Vagina (tissue), 2 donors: ENCODE data around the gene SH2D7. TPM values are rescaled to one million over a fixed set of nuclear protein-coding genes. Genes with fewer than 3 reads are reported as not detected.

Experiments used
- DNase-seq, 2 donors: peaks; one replicate each; pipeline ENCODE4 v3.0.0-alpha.2; 2017; ENCODE audit errors: extremely low spot score in 2 of 2
- H3K27ac ChIP-seq: fragments of 200-600 bp; sonication (generic); one replicate; pipeline ENCODE4 v1.5.1; 2019
- H3K27me3 ChIP-seq: fragments of 200-600 bp; sonication (generic); one replicate; pipeline ENCODE4 v1.5.1; 2019
- H3K36me3 ChIP-seq, 2 donors: fragments of 200-600 bp; sonication (generic); one replicate each; pipeline ENCODE4 v1.5.1; 2017 to 2019
- H3K4me1 ChIP-seq: fragments of 200-600 bp; sonication (generic); one replicate; pipeline ENCODE4 v1.5.1; 2019
- H3K4me3 ChIP-seq, 2 donors: fragments of 200-600 bp; sonication (generic); 1 replicate in 1 of 2; 2 replicates in 1 of 2; pipeline ENCODE4 v1.5.1; 2016 to 2019
- H3K9me3 ChIP-seq: fragments of 200-600 bp; sonication (generic); one replicate; pipeline ENCODE4 v1.5.1; 2019
- CTCF ChIP-seq, 3 experiments: fragments of 450-650 bp in 2 of 3; fragments of 200-600 bp in 1 of 3; sonication (generic) in 1 of 3; IDR thresholded peaks; one replicate each; pipeline ENCODE4 v1.5.1; 2017 to 2019; ENCODE audit warnings: antibody characterized with exemption in 3 of 3, mild to moderate bottlenecking in 2 of 3, moderate library complexity in 2 of 3
- POLR2A ChIP-seq, 2 donors: fragments of 450-650 bp; IDR thresholded peaks; one replicate each; pipeline ENCODE4 v1.6.1; 2017; ENCODE audit warnings: antibody characterized with exemption in 2 of 2, mild to moderate bottlenecking in 2 of 2, moderate library complexity in 2 of 2
- POLR2AphosphoS5 ChIP-seq, 2 donors: sonication (generic); formaldehyde crosslinking; IDR thresholded peaks; one replicate each; pipeline ENCODE4 v1.9.0; 2017; ENCODE audit warnings: antibody characterized with exemption in 2 of 2, mild to moderate bottlenecking in 2 of 2, low read depth in 1 of 2; ENCODE audit not compliant: insufficient read depth in 1 of 2
- intact Hi-C: fragments of 100-400 bp; cut with DNase I; formaldehyde crosslinking; loops from one replicate; pipeline ENCODE4 v1.15.1; 2023
- total RNA-seq: library from RNA; depleted of rRNA; stranded (reverse); fragments of >200 nt; gene quantifications from one replicate; pipeline ENCODE4 v1.2.3, GENCODE V29; 2016

The SH2D7 gene
- total RNA-seq, 1 donor from 2014 or later = not detected

GRCh38 chr15:78085928-78086327, 6.4 kb upstream of the SH2D7 start:
- H3K27ac ChIP-seq = no peak overlapping the region
- no peak for TF ChIP-seq POLR2A (IDR thresholded peaks at IDR 0.05)
- no peak for TF ChIP-seq POLR2AphosphoS5 (IDR thresholded peaks at IDR 0.05; ENCODE audit: insufficient read depth in 1 of 2, low read depth in 1 of 2)
- TF ChIP-seq CTCF (IDR thresholded peaks at IDR 0.05) = no peak
- no peaks in the 10 kb centered on the region for H3K27me3 ChIP-seq
- no peaks in the 10 kb centered on the region for H3K36me3 ChIP-seq
- no peaks in the 10 kb centered on the region for H3K4me1 ChIP-seq
- intact Hi-C loops = no loop called here
- no peaks in the 10 kb centered on the region for H3K9me3 ChIP-seq
- no peak for DNase-seq
- H3K4me3 ChIP-seq = no peak overlapping the region

- no peaks in the 10 kb centered on the region for H3K27me3 ChIP-seq
- H3K9me3 ChIP-seq = no peaks in the 10 kb centered on the region
- H3K27ac ChIP-seq = no peak overlapping the region
- H3K4me1 ChIP-seq = peaks cover 12% of the 10 kb centered on the region
- H3K36me3 ChIP-seq = no peaks in the 10 kb centered on the region
- H3K4me3 ChIP-seq = no peak overlapping the region
- intact Hi-C loops = no loop called here
- DNase-seq = no peak
- TF ChIP-seq POLR2AphosphoS5 (IDR thresholded peaks at IDR 0.05; ENCODE audit: insufficient read depth in 1 of 2, low read depth in 1 of 2) = no peak
- no peak for TF ChIP-seq CTCF (IDR thresholded peaks at IDR 0.05)
- no peak for TF ChIP-seq POLR2A (IDR thresholded peaks at IDR 0.05)
Measured at GRCh38 chr15:78087951-78088772, 4.2 kb upstream of the SH2D7 start.

GRCh38 chr15:78088773-78089080, 3.6 kb upstream of the SH2D7 start:
- Histone ChIP-seq H3K9me3 (no peaks in the 10 kb centered on the region), H3K27me3 (no peaks in the 10 kb centered on the region), H3K36me3 (no peaks in the 10 kb centered on the region), H3K4me1 (peaks cover 13% of the 10 kb centered on the region), H3K4me3 (no peak overlapping the region), H3K27ac (no peak overlapping the region)
- intact Hi-C loops = no loop called here
- DNase-seq = no peak
- TF ChIP-seq POLR2AphosphoS5 (IDR thresholded peaks at IDR 0.05; ENCODE audit: insufficient read depth in 1 of 2, low read depth in 1 of 2) = no peak
- no peak for TF ChIP-seq POLR2A (IDR thresholded peaks at IDR 0.05)
- TF ChIP-seq CTCF (IDR thresholded peaks at IDR 0.05) = no peak

GRCh38 chr15:78090422-78091063, 1.8 kb upstream of the SH2D7 start:
- Histone ChIP-seq H3K27me3 (no peaks in the 10 kb centered on the region), H3K9me3 (no peaks in the 10 kb centered on the region), H3K4me3 (no peak overlapping the region), H3K4me1 (peaks cover 13% of the 10 kb centered on the region), H3K27ac (no peak overlapping the region), H3K36me3 (no peaks in the 10 kb centered on the region)
- intact Hi-C loops = no loop called here
- no peak for DNase-seq
- TF ChIP-seq POLR2AphosphoS5 (IDR thresholded peaks at IDR 0.05; ENCODE audit: insufficient read depth in 1 of 2, low read depth in 1 of 2) = no peak
- no peak for TF ChIP-seq POLR2A (IDR thresholded peaks at IDR 0.05)
- TF ChIP-seq CTCF (IDR thresholded peaks at IDR 0.05) = no peak
